HEK293 (cell line): ENCODE data around the gene PIGX.

Experiments
- BCL11A ChIP-seq: fragments of 450-650 bp; formaldehyde crosslinking; IDR thresholded peaks from 2 replicates; pipeline ENCODE4 v1.5.1; 2016; ENCODE audit warnings: low read depth, missing biosample characterization, missing genetic modification characterization
- BCL6B ChIP-seq: fragments of 450-650 bp; formaldehyde crosslinking; IDR thresholded peaks from 2 replicates; pipeline ENCODE4 v1.5.1; 2017; ENCODE audit warnings: missing biosample characterization, missing genetic modification characterization
- FEZF1 ChIP-seq: fragments of 450-650 bp; formaldehyde crosslinking; IDR thresholded peaks from 2 replicates; pipeline ENCODE4 v1.5.1; 2016; ENCODE audit warnings: missing biosample characterization, missing genetic modification characterization
- KLF16 ChIP-seq: fragments of 450-650 bp; formaldehyde crosslinking; IDR thresholded peaks from 2 replicates; pipeline ENCODE4 v1.5.1; 2017; ENCODE audit warnings: missing biosample characterization, missing genetic modification characterization
- KLF7 ChIP-seq: fragments of 450-650 bp; formaldehyde crosslinking; IDR thresholded peaks from 2 replicates; pipeline ENCODE4 v1.5.1; 2016; ENCODE audit warnings: missing biosample characterization, missing genetic modification characterization, borderline replicate concordance
- OSR2 ChIP-seq: fragments of 450-650 bp; formaldehyde crosslinking; IDR thresholded peaks from 2 replicates; pipeline ENCODE4 v1.5.1; 2016; ENCODE audit warnings: missing biosample characterization, missing genetic modification characterization
- OVOL3 ChIP-seq: fragments of 450-650 bp; formaldehyde crosslinking; IDR thresholded peaks from 2 replicates; pipeline ENCODE4 v1.5.1; 2016; ENCODE audit warnings: missing biosample characterization, missing genetic modification characterization
- REPIN1 ChIP-seq: fragments of 450-650 bp; formaldehyde crosslinking; IDR thresholded peaks from 2 replicates; pipeline ENCODE4 v1.5.1; 2017; ENCODE audit warnings: missing biosample characterization, missing genetic modification characterization, low read depth
- SCRT1 ChIP-seq: fragments of 450-650 bp; formaldehyde crosslinking; IDR thresholded peaks from 2 replicates; pipeline ENCODE4 v1.5.1; 2016; ENCODE audit warnings: missing biosample characterization, missing genetic modification characterization, borderline replicate concordance
- SETDB1 ChIP-seq: IDR thresholded peaks from one replicate; pipeline ENCODE4 v1.6.1; 2017; ENCODE audit warnings: mild to moderate bottlenecking, low read length, moderate library complexity, mixed read lengths; ENCODE audit not compliant: insufficient read length
- WT1 ChIP-seq: fragments of 450-650 bp; formaldehyde crosslinking; IDR thresholded peaks from 2 replicates; pipeline ENCODE4 v1.5.1; 2016; ENCODE audit warnings: missing biosample characterization, missing genetic modification characterization
- ZBTB21 ChIP-seq: fragments of 450-650 bp; formaldehyde crosslinking; IDR thresholded peaks from 2 replicates; pipeline ENCODE4 v1.5.1; 2017; ENCODE audit warnings: missing biosample characterization, missing genetic modification characterization
- ZFP41 ChIP-seq: fragments of 450-650 bp; formaldehyde crosslinking; IDR thresholded peaks from 2 replicates; pipeline ENCODE4 v1.5.1; 2016; ENCODE audit warnings: missing biosample characterization, missing genetic modification characterization, borderline replicate concordance
- ZNF157 ChIP-seq: fragments of 450-650 bp; formaldehyde crosslinking; IDR thresholded peaks from 2 replicates; pipeline ENCODE4 v1.5.1; 2016; ENCODE audit warnings: missing biosample characterization, missing genetic modification characterization
- ZNF16 ChIP-seq: fragments of 450-650 bp; formaldehyde crosslinking; IDR thresholded peaks from 2 replicates; pipeline ENCODE4 v1.5.1; 2016; ENCODE audit warnings: low read depth, missing biosample characterization, missing genetic modification characterization
- ZNF174 ChIP-seq: fragments of 450-650 bp; formaldehyde crosslinking; IDR thresholded peaks from 2 replicates; pipeline ENCODE4 v1.5.0; 2017; ENCODE audit warnings: missing biosample characterization, mild to moderate bottlenecking, missing genetic modification characterization
- ZNF184 ChIP-seq: fragments of 450-650 bp; IDR thresholded peaks from 2 replicates; pipeline ENCODE4 v1.5.1; 2018; ENCODE audit warnings: missing biosample characterization, mild to moderate bottlenecking, missing genetic modification characterization
- ZNF211 ChIP-seq: fragments of 450-650 bp; formaldehyde crosslinking; IDR thresholded peaks from 2 replicates; pipeline ENCODE4 v1.5.1; 2016; ENCODE audit warnings: low read depth, missing biosample characterization, missing genetic modification characterization
- ZNF266 ChIP-seq: fragments of 450-650 bp; formaldehyde crosslinking; IDR thresholded peaks from 2 replicates; pipeline ENCODE4 v1.5.1; 2016; ENCODE audit warnings: missing biosample characterization, missing genetic modification characterization, low read depth
- ZNF48 ChIP-seq: fragments of 450-650 bp; formaldehyde crosslinking; IDR thresholded peaks from 2 replicates; pipeline ENCODE4 v1.5.1; 2016; ENCODE audit warnings: missing biosample characterization, missing genetic modification characterization
- ZNF514 ChIP-seq: fragments of 450-650 bp; formaldehyde crosslinking; IDR thresholded peaks from 2 replicates; pipeline ENCODE4 v1.5.1; 2016; ENCODE audit warnings: missing biosample characterization, missing genetic modification characterization
- ZNF558 ChIP-seq: fragments of 450-650 bp; formaldehyde crosslinking; IDR thresholded peaks from 2 replicates; pipeline ENCODE4 v1.5.1; 2016; ENCODE audit warnings: missing biosample characterization, missing genetic modification characterization
- ZNF624 ChIP-seq: fragments of 450-650 bp; formaldehyde crosslinking; IDR thresholded peaks from 2 replicates; pipeline ENCODE4 v1.5.1; 2017; ENCODE audit warnings: missing biosample characterization, missing genetic modification characterization
- ZNF660 ChIP-seq: fragments of 450-650 bp; IDR thresholded peaks from 2 replicates; pipeline ENCODE4 v1.5.1; 2018; ENCODE audit warnings: missing biosample characterization, mild to moderate bottlenecking, missing genetic modification characterization
- ZNF670 ChIP-seq: fragments of 450-650 bp; formaldehyde crosslinking; IDR thresholded peaks from 2 replicates; pipeline ENCODE4 v1.5.1; 2016; ENCODE audit warnings: missing biosample characterization, missing genetic modification characterization, low read depth
- ZNF830 ChIP-seq: fragments of 450-650 bp; IDR thresholded peaks from 2 replicates; pipeline ENCODE4 v1.5.0; 2018; ENCODE audit warnings: missing biosample characterization, missing genetic modification characterization, low read depth, mild to moderate bottlenecking, moderate library complexity
- ZNF837 ChIP-seq: fragments of 450-650 bp; formaldehyde crosslinking; IDR thresholded peaks from 2 replicates; pipeline ENCODE4 v1.5.1; 2016; ENCODE audit warnings: missing biosample characterization, missing genetic modification characterization
- TF ChIP-seq, protein P1 (sequence below): fragments of 450-650 bp; formaldehyde crosslinking; conservative IDR thresholded peaks from 2 replicates; pipeline ENCODE4 v1.5.1; 2016; ENCODE audit warnings: low read depth, missing biosample characterization, missing genetic modification characterization
- TF ChIP-seq, protein P2 (sequence below): fragments of 450-650 bp; formaldehyde crosslinking; IDR thresholded peaks from 2 replicates; pipeline ENCODE4 v1.5.1; 2016; ENCODE audit warnings: missing biosample characterization, missing genetic modification characterization
- TF ChIP-seq, protein P3 (sequence below): fragments of 450-650 bp; formaldehyde crosslinking; IDR thresholded peaks from 2 replicates; pipeline ENCODE4 v1.5.1; 2016; ENCODE audit warnings: missing biosample characterization, missing genetic modification characterization

The PIGX gene

GRCh38 chr3:196666001-196666867, 45.9 kb upstream of the PIGX start (continued):
- TF ChIP-seq ZNF16 (tag by site-specific recombination) (peak; percentile 54; the same call in 1 of the 2 replicates), SCRT1 (tag by site-specific recombination) (no peak), ZNF514 (no peak), KLF7 (tag by site-specific recombination) (no peak), ZNF670 (tag by site-specific recombination) (no peak), ZNF174 (tag by site-specific recombination) (no peak), ZNF184 (tag by site-specific recombination) (no peak), ZNF660 (tag by site-specific recombination) (peak; percentile 70; the same call in 1 of the 2 replicates), ZBTB21 (tag by site-specific recombination) (peak; percentile 49), ZNF266 (tag by site-specific recombination) (no peak), REPIN1 (tag by site-specific recombination) (no peak), FEZF1 (tag by site-specific recombination) (peak; percentile 48), ZNF830 (tag by site-specific recombination) (no peak), ZNF211 (tag by site-specific recombination) (no peak), SETDB1 (no peak), BCL11A (tag by site-specific recombination) (no peak), ZNF48 (tag by site-specific recombination) (no peak), ZNF624 (tag by site-specific recombination) (no peak), ZNF558 (tag by site-specific recombination) (no peak), ZNF837 (tag by site-specific recombination) (no peak), BCL6B (tag by site-specific recombination) (no peak), ZNF157 (no peak), OVOL3 (tag by site-specific recombination) (no peak), ZFP41 (tag by site-specific recombination) (no peak), WT1 (tag by site-specific recombination) (peak; percentile 94), OSR2 (tag by site-specific recombination) (peak; percentile 72), KLF16 (tag by site-specific recombination) (no peak)
- TF ChIP-seq, protein P1, sequence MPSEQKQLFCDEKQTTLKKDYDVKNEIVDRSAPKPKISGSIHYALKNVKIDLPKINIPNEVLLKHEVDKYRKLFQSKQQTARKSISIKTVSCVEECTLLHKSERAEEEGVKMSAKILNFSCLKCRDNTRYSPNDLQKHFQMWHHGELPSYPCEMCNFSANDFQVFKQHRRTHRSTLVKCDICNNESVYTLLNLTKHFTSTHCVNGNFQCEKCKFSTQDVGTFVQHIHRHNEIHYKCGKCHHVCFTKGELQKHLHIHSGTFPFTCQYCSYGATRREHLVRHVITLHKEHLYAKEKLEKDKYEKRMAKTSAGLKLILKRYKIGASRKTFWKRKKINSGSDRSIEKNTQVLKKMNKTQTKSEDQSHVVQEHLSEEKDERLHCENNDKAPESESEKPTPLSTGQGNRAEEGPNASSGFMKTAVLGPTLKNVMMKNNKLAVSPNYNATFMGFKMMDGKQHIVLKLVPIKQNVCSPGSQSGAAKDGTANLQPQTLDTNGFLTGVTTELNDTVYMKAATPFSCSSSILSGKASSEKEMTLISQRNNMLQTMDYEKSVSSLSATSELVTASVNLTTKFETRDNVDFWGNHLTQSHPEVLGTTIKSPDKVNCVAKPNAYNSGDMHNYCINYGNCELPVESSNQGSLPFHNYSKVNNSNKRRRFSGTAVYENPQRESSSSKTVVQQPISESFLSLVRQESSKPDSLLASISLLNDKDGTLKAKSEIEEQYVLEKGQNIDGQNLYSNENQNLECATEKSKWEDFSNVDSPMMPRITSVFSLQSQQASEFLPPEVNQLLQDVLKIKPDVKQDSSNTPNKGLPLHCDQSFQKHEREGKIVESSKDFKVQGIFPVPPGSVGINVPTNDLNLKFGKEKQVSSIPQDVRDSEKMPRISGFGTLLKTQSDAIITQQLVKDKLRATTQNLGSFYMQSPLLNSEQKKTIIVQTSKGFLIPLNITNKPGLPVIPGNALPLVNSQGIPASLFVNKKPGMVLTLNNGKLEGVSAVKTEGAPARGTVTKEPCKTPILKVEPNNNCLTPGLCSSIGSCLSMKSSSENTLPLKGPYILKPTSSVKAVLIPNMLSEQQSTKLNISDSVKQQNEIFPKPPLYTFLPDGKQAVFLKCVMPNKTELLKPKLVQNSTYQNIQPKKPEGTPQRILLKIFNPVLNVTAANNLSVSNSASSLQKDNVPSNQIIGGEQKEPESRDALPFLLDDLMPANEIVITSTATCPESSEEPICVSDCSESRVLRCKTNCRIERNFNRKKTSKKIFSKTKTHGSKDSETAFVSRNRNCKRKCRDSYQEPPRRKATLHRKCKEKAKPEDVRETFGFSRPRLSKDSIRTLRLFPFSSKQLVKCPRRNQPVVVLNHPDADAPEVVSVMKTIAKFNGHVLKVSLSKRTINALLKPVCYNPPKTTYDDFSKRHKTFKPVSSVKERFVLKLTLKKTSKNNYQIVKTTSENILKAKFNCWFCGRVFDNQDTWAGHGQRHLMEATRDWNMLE (tag by site-specific recombination), result no peak
- TF ChIP-seq, protein P2, sequence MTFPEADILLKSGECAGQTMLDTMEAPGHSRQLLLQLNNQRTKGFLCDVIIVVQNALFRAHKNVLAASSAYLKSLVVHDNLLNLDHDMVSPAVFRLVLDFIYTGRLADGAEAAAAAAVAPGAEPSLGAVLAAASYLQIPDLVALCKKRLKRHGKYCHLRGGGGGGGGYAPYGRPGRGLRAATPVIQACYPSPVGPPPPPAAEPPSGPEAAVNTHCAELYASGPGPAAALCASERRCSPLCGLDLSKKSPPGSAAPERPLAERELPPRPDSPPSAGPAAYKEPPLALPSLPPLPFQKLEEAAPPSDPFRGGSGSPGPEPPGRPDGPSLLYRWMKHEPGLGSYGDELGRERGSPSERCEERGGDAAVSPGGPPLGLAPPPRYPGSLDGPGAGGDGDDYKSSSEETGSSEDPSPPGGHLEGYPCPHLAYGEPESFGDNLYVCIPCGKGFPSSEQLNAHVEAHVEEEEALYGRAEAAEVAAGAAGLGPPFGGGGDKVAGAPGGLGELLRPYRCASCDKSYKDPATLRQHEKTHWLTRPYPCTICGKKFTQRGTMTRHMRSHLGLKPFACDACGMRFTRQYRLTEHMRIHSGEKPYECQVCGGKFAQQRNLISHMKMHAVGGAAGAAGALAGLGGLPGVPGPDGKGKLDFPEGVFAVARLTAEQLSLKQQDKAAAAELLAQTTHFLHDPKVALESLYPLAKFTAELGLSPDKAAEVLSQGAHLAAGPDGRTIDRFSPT (tag by site-specific recombination), result no peak
- TF ChIP-seq, protein P3, sequence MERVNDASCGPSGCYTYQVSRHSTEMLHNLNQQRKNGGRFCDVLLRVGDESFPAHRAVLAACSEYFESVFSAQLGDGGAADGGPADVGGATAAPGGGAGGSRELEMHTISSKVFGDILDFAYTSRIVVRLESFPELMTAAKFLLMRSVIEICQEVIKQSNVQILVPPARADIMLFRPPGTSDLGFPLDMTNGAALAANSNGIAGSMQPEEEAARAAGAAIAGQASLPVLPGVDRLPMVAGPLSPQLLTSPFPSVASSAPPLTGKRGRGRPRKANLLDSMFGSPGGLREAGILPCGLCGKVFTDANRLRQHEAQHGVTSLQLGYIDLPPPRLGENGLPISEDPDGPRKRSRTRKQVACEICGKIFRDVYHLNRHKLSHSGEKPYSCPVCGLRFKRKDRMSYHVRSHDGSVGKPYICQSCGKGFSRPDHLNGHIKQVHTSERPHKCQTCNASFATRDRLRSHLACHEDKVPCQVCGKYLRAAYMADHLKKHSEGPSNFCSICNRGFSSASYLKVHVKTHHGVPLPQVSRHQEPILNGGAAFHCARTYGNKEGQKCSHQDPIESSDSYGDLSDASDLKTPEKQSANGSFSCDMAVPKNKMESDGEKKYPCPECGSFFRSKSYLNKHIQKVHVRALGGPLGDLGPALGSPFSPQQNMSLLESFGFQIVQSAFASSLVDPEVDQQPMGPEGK (tag by site-specific recombination), result 0 out of 2 replicates have a peak, but pooled peaks have one; percentile 34
